Activated CD4-positive, alpha-beta T cell treated with anti-CD3 and anti-CD28 coated beads, Interleukin-2, amount 50 U/mL, for 16 hours (primary cell): Measurements from ENCODE around the gene MAGI3.
A peak's percentile ranks its signal among the peaks of the same experiment; 100 is the strongest.
"Not testable (repeated sequence)": the region's sequence is repeated elsewhere in the genome, so short reads cannot be mapped to it uniquely, and the experiment has no call there.

Experiments used
- DNase-seq: peaks from one replicate; pipeline ENCODE4 v3.0.0-alpha.2; 2020

MAGI3 gene

DNA sequence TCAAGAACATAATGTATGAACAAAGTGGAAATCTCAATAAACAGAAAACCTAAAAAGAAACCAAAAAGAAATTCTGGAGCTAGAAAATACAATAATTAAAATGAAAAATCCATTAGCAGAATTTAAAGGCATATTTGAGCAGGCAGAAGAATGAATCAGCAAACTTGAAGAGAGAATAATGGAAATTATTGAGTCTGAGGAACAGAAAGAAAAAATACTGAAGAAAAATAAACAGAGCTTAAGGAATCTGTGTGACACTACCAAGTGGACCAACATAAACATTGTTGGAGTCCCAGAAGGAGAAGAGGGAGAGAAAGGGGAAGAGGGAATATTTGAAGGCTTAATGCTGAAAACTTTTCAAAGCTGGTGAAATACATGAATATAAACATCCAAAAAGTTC is 54.5 kb downstream of the MAGI3 start:
- DNase-seq: no peak

DNA sequence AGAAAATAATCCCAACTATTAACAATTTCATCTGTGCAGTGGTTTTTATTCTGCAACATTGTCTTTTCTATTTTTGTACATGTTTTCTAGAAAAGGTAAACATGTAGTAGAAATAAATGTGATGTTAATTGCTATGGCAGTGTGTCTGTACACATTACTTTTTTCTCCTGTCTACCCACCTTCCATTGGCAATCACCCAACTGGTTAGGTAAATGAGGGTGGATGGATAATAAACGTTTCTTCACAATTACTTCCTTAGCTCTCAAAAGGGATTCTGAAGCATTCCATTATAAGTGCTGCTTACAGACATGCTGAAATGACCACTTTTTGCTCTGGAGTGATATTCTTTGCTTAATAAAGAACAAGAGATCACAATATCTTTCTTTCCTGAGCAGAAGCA is 61.4 kb downstream of the MAGI3 start:
- no peak for DNase-seq

DNA sequence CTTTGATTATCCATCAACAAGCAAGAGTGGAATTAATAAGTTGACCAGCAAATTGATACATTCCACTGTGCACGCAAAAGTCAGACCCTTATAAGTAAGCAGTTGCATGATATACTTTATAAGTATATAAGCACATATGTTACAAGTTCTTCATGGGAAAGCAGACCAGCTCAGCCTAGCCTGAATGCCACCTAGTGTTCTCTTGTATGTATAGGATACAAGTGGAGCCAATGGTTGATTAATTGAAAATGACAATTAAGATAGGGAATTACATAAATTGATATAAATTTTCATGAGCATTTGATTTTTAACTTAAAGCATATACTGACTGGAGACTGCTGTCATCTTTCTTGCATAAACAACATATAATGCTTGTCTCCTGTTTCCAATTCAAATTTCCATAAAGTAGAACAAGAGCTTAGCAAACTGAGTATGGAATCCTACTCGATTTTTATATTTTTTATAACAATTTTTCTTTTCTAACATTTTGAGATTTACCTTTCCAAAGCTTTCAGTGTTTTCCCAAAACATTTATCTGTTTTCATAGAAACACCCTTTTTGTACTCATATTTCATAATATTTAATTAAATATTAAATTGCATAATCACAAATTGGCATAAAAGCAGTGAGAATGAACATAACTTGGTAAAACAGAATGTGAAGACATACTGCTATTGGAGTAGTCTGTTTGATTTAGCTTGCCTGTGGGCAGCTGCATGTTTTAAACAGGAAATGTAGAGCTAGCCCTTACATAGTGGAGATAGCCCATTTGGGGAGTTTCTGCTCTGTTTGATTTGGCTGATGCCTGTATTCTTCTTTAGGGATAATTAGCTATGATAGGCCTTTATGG is 62.8 kb downstream of the MAGI3 start:
- DNase-seq: no peak

DNA sequence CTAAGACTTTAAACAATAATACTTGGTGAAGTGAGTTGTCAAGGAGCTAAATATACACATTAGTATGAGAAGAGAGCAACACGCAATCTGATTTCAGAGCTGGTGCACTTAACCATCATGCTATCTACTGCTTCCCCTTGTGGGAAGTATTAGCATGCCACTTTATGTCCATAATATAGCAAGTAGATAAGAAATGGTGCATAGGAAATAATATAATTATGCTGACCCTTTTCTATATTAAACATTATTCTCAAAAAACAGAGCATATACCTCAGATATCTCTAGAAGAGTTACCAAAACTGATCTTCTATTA is 63.4 kb downstream of the MAGI3 start:
- DNase-seq: no peak

DNA sequence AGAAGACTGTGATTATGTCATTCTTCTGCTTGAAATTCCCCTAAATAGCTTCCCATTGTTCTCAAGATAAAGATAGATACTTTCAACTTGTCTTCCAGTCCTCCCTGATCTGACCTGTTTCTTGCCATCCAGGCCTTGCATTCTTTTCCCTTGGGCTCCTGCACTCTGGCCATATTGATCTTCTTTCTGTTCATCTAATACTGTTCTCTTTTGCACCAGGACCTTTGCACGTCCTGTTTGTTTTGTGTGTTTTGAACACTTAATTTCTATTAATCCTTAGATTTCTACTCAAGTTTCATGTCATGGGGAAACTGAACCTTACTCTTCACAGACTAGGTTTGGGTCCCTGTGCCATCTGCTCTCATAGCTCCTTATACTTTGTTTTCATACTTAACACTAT is 65.1 kb downstream of the MAGI3 start:
- no peak for DNase-seq

DNA sequence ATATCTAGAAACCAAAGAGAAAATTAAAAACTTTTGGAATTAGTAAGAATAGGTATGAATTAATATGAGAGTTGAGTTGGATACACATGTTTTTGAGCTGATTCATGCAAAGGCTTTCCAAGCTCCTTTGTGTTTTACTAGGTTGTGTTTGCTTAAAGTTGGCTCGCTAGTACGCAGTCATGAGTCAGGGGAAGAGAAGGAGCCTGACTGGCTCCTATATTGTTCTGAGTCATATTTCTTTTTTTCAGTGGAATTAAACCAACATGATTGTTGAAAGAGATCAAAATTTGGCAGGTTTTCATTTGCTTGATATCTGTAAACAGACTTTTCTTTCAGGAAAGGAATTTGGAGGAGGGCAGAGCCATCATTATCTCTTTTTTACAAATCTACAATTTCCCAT is 66.7 kb downstream of the MAGI3 start:
- DNase-seq: no peak

DNA sequence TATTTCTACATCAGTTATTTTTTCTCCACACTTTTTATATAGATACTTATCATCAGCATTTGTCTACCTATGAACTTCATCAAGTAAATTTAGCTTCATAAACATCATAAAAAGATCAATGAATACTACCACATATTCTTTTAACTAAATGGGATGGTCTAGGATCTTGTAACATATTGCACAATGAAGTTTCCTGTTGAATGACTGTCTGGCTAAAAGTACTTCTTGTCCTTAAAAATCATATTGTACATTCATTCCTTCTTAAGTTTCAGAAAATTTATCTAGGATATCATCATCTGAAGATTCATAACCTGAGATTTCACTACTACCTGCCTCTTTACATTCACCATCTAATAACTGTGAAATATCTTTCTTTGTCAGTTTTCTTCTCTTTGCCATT is 69.0 kb downstream of the MAGI3 start:
- no peak for DNase-seq

DNA sequence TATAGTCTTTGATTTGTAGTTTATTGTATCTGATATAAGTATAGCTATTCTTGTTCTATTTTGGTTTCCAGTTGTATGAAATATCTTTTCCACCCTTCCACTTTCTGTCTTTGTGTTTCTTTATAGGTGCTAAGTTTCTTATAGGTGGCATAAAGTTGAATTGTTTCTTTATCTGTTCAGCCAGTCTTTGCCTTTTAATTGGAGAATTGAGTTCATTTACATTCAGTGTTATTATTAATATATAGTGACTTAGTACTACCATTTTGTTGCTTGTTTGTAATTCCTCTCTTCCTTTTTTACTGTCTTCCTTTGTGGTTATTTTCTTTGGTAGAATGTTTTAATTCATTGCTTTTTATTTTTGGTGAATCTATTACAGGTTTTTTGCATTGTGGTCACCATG is 77.7 kb downstream of the MAGI3 start:
- DNase-seq: no peak

DNA sequence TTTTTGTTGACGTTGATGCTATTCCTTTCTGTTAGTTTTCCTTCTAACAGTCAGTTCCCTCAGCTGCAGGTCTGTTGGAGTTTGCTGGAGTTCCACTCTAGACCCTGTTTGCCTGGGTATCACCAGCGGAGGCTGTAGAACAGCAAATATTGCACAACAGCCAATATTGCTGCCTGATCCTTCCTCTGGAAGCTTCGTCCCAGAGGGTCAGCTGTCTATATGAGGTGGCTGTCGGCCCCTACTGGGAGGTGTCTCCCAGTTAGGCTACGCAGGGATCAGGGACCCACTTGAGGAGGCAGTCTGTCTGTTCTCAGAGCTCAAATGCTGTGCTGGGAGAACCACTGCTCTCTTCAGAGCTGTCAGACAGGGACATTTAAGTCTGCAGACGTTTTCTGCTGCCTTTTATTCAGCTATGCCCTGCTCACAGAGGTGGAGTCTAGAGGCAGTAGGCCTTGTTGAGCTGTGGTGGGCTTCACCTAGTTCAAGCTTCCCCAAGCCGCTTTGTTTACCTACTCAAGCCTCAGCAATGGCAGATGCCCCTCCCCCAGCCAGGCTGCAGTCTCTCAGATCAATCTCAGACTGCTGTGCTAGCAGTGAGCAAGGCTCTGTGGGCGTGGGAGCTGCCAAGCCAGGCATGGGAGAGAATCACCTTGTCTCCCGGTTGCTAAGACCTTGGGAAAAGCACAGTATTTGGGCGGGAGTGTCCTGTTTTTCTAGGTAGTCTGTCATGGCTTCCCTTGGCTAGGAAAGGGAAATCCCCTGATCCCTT is 88.3 kb downstream of the MAGI3 start:
- not testable (repeated sequence) for DNase-seq

DNA sequence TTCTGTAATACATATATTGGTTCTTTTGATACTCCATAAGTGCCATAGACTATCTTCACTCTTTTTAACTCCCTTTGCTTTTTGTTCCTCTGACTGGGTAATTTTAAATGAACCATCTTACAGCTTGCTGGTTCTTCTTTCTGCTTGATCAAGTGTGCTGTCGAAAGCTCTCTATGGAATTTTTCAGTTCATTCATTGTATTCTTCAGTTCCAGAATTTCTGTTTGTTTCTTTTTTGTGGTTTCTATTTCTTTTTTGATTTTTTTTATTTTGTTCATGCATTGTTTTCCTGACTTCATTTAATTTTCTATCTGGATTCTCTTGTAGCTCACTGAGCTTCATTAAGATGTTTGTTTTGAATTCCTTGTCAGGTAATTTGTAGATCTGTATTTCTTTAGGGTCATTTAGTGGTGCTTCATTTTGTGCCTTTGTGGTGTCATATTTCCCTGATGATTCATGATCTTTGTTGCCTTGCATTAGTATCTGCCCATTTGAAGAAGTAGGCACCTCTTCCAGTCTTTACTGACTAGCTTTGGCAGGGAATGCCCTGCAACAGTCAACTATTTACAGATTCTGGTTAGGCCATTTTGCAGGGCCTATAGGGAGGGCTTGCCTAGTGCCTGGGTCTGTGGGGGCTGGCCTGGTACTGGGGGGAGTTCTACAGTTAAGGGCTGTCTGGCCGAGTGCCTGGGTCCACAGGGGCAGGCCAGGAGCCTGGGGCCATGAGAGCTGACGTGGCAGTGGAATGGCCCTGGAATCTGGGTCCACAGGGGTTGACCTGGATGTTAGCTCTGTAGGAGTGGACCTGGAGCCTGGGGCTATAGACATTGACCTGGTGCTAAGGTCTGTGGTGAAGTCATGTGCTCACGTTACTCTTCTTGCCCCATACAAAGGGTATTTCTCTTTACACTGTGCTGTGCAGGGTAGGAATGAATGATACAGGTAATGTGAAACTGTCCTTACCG is 89.7 kb downstream of the MAGI3 start:
- DNase-seq: no peak

DNA sequence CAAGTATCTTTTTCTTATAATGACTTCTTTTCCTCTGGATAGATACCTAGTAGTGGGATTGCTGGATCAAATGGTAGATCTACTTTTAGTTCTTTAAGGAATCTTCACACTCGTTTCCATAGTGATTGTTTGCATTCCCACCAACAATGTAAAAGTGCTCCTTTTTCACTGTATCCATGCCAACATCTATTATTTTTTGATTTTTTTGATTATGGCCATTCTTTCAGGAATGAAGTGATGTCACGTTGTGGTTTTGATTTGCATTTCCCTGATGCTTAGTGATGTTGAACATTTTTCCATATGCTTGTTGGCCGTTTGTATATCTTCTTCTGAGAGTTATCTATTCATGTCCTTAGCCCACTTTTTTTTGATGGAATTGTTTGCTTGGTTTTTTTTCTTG is 94.8 kb downstream of the MAGI3 start:
- DNase-seq: not testable (repeated sequence)

DNA sequence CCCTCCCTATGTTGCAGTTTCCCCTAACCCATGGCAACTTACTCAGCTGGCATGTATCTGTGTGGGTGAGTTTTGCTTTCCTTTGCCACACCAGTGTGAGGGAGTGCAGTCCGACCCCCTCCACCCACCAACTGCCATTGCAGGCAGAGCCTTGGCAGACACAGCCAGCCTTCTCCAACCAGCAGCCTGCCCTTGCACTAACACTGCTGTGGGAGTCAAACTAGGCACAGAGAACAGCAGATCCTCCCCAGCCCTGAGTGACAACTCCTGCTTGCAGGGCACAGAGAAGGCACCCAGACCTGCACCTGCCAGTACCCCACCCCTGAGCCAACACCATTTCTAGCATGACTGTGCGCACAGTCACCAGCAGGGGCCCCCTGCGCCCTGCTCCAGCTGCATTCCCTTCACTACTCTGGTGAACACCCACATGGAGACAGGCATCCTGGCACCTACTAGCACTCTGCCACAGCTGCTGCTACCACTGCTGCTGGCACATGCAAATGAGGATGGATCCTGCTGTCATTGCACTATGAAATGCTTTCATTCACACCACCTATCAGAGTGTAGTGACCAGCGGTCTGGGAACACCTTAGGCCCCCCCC is 98.4 kb downstream of the MAGI3 start:
- no peak for DNase-seq

DNA sequence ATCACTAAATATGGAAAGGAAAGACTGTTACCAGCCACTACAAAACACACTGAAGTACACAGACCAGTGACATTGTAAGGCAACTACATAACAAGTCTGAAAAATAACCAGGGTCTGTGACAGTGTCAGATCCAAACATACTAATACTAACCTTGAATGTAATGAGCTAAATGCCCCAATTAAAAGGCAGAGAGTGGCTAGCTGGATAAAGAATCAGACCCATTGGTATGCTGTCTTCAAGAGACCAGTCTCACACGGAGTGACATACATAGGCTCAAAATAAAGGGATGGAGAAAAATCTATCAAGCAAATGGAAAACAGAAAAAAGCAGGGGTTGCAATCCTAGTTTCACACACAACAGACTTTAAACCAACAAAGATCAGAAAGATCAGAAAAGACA is 100.1 kb downstream of the MAGI3 start:
- DNase-seq: no peak

DNA sequence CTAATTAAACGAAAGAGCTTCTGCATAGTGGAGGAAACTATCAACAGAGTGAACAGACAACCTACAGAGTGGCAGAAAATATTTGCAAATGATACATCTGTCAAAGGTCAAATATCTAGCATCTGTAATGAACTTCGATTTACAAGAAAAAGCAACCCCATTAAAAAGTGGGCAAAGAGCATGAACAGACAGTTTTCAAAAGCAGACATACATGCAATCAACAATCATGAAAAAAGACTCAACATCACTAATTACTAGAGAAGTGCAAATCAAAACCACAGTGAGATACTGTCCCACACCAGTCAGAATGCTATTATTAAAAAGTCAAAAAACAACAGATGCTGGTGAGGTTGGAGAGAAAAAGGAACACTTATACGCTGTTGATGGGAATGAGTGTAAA is 103.2 kb downstream of the MAGI3 start:
- DNase-seq: no peak

DNA sequence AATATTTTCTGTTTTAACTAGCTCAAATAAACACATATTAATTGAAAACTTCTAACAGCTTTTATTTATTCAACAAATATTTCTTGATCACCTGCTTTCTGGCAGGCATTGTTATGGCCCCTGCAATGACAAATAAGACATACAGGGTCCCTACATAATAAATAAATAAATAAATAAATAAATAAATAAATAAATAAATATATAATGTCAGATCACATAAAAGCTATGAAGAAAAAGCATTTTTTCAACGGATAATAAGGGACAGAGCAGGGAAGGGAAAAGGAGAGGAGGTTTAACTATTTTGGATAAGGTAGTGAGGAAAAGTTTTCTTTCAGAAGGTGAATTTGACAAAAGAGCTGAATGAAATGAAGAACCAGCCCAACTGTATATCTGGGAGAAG is 115.0 kb downstream of the MAGI3 start:
- no peak for DNase-seq

DNA sequence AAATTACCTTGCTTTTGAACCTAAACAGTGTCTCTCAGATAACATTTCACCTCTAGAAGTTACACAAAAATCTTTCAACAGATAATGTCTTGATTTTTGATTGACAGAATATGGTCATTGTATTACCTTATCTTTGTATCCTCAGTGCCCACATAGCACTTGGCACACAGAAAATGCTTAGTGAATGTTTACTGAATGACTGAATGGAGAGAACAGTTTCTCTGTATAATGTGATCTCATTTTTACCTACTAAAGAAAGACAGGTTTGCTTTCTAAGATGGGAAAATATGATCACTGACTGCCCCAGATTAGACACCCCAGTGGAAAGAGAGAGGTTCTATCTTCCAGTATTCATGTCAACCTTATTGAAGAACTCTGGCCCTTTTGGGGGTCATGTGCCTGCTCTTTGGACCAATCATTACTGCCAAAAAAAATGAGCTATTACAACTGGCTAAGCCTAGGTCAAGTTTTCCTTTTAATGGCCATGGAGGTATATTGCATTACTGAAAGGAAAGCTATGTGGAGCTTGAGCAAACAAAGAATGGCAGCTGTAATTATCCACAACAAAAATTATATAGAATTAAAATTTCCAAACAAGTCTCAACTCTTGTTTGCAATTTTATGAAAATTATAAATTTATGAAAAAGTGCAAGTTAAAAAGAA is 117.4 kb downstream of the MAGI3 start:
- no peak for DNase-seq

DNA sequence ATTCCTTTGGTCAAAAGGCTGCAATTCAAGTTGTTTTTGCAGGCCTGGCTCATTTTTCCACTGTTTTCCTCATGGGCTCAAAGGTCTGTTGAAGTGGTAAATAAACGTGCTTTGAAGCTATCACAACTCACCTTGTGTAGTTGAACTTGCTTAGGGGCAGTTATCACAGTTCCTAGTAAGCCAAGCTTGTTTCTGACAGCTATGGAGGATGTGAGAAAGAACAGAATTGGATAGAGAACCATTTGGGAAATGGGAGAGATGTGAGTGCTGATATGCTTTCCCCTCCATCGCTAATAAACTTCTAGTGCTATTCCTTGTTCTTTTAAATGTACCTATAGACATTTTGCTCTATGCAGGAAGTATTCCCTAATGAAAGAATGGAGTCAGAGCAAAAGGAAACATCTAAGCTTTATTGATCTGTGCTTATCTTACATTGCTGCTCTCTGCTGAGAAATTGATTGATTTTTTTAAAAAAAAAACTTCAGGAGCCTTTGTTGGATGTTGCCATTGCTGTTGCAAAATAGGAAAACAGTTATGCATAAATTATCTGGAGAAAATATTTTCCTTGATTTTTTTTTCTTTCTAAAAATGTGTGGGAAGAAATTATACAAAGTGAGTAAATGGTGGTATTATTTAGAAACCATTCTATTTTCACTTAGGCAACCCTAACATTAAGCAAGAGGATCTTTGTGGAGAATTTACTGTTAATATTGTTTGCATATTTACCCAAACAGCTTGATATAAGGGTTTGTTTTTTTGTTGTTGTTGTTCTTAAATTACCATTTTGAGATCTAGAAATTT is 118.2 kb downstream of the MAGI3 start:
- DNase-seq: no peak

DNA sequence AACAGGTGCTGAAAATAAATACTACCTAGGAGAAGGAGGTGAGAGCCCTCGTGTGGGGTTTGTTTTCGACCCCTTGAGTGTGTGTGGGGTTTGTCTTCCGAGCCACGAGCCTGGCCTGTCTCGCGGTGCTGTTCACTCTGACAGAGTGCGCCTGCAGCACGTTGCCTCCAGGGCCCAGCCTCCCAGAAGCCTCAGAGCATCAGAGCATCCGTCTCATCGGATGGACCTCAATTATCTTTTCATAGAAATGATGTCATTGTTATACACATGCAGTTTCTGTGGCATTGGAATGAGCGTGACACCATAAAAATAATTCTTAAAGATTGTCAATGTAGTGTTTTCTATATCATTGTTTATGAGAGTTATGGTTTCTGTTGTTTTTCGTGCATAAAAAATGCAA is 119.5 kb downstream of the MAGI3 start:
- not testable (repeated sequence) for DNase-seq

DNA sequence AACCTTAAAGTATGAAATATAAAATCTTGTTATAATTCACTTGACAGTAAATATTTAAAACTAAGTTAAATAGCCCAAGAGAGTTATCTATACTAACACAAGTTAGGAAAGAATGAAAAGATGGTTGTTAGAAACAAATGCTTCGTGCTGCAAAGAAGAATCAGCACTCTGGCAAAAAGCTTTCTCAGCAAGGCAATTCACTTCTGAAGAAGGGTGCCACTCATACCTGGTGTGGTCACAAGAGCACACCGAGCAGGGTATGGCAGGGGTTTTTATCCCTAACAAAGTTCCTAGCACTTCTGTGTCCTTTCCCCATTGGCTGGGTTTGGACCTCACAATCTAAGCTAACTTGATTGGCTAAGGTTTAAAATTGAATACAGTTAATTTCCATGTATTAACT is 121.0 kb downstream of the MAGI3 start:
- no peak for DNase-seq

DNA sequence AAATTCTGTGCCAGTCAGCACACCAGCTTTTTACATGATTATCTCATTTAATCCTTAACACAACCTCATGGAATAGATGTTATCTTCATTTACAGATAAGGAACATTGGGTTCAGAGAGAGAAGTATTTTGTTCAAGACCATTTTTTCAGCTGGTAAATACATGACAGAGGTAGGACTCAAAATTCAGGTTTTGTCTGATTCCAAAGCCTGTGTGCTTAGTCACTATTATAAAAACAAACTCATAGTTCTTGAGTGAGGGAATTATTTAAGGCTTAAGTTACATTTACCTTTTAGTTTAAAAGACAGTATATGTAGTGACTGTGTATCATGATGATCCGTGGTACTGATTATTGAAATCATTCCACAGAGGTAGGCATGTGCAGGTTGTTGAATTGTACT is 125.2 kb downstream of the MAGI3 start:
- DNase-seq: no peak

DNA sequence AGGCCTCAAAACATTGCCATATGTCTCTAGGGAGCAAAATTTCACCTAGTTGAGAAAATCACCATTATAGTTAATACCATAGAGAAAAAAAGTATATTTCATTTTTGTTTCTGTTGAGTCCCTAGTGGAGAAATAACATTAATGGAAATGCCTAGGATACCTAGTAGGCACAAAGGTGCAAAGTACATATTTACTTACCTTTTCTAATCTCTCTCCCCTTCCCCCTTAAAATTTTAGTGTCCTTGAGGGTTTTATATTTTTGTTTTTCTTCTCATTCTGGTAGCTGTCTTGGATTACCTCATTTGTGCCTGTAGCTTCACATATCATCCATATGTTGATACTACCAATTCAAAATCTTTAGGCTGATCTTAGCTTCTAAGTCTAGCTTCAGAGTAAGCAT is 127.0 kb downstream of the MAGI3 start:
- DNase-seq: no peak

DNA sequence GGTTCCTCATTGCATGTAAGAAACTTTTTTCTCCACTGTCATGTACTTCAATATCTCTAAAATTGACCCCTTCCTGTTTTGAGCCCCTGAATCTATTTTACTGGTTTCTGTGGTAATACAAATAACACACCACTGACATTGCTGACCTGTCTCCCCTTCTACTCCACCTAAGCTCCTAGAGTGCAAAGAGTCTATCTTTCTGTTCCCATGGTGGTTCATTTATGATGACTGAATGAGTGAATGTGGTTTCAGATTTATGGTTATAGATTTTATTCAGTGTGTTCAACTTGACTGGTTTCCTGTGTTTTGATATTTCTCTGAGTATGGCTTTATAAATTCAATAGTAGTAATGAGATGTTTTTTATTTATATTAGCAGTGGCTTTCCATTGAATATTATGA is 127.7 kb downstream of the MAGI3 start:
- peak; percentile 21 for DNase-seq
